AG08395 (cell line): ENCODE measurements around the gene NDUFC2.
"Not testable (repeated sequence)": the region's sequence is repeated elsewhere in the genome, so short reads cannot be mapped to it uniquely, and the experiment has no call there.

Experiments used
- DNase-seq: peaks from one replicate; pipeline ENCODE4 v3.0.0; 2012; ENCODE audit warnings: mixed read lengths, low spot score

The NDUFC2 gene

DNA sequence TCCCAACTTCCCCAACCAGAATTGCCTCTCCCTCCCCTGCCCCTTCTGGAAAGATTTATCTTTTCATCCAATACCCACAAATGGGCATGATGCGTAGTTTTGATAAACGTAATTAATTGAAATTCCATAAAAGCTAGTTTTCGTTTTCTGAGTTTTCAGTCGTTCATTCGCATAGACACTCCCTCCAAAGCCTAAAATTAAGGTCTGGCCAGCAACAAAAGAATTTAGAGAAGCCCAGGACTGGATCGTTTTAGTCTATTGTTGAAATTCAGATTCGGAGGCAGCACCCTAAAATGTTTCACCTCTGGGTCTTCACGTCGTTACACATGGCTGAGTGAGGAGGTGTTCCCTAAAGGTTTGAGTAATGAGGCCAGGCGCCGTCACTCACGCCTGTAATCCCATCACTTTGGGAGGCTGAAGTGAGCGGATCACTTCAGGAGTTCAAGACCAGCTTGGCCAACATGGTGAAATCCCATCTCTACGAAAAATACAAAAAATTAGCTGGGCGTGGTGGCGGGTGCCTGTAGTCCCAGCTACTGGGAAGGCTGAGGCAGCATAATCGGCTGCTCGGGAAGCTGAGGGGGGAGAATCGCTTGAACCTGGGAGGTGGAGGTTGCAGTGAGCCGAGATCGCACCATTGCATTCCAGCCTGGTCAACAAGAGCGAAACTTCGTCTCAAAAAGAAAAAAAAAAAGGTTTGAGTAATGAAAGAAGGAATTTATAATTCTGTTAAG lies 589 bp upstream of the NDUFC2 start:
- DNase-seq, result no peak

DNA sequence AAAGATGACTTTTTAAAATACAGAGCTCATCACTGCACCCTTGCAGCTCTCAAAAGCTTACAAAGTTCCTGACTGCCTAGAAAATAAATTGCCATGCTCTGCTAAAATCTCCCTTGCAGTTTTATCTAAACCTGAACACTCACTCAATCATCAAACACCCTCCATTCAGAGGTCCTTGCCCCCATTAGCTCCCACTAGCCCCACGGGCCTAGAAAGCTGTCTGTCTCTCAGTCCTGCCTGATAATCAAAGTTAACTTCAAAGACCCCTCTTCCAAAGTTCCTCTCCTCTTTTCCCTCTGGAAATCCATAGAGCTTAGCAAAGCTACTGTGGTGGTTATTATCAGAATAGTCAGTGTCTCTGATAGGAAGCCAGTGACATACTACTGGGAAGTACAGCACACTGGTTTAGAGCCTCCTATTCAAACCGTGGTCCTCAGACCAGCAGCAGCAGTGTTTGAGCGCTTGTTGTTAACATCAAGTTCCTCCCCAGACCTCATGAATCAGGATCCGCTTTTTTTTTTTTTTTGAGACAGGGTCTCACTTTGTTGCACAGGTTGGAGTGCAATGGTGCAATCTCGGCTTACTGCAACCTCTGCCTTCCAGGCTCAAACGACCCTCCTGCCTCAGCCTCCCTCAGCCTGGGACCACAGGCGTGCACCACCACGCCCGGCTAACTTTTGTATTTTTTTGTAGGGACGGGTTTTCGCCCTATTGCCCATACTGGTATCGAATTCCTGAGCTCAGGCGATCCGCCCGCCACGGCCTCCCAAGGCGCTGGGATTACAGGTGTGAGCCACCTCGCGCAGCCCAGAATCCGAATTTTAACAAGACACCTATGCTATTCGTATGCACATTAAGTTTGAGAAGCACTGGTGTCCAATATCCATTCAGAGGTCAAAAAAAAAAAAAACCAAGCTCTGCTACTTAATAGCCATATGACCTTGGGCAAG lies 1.2 kb downstream of the NDUFC2 start:
- no peak for DNase-seq

DNA sequence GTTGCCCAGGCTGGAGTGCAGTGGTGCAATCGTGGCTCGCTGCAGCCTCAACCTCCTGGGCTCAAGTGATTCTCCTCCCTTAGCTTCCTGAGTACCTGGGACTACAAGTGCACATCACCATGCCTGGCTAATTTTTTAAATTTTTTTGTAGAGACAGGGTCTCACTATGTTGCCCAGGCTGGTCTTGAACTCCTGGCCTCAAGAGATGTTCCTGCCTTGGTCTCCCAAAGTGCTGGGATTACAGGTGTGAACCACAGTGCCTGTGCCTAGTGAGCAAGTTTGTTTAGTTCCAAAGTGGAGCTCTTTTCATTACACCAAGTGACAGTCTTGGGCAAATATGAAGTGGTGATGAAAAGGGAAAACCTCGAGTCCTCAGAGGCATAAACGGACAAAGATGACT lies 2.1 kb downstream of the NDUFC2 start:
- DNase-seq, result not testable (repeated sequence)

DNA sequence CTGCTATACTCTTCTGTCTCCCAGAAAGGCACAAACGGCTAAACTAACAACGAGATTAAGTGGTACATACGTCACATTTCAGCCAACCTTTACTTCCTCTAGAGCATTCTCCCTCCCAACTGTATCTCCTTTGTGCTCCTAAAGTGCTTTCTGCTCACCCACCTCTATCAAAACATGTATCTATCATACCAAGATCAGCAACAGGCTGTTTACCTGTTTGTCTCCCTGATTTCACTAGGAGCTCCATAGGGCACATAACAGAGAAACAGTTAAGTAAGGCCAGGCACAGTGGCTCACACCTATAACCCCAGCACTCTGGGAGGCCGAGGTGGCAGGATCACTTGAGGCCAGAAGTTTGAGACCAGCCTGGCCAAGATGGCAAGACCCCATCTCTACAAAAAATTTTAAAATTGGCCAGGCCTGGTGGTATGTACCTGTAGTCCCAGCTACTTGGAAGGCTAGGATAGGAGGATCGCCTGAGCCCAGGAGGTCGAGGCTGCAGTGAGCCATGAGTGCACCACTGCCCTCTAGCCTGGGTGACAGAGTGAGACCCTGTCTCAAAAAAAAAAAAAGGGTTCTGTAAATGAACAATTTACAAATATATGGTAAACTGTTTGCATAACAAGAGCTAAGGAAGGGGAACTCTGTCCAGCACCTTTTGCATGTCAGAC lies 2.8 kb downstream of the NDUFC2 start:
- no peak for DNase-seq

DNA sequence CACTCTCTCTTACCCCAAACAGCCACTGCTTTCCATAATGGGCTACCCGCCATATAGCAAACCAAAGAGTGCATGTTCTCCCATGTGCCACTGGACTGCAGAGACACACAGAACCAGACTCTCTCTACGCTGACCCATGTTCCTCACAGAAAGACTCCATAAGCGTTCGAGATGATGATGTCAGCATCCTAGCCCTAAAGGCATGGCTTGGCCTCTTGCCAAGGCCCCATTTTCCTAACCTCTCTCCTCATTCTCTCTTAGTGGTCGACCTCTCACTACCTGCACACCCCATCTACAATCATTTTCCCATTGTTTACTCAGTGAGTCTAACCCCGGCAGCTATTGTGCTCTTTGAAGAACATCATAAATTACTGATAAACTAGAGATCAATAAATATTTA lies 4.9 kb downstream of the NDUFC2 start:
- no peak for DNase-seq

DNA sequence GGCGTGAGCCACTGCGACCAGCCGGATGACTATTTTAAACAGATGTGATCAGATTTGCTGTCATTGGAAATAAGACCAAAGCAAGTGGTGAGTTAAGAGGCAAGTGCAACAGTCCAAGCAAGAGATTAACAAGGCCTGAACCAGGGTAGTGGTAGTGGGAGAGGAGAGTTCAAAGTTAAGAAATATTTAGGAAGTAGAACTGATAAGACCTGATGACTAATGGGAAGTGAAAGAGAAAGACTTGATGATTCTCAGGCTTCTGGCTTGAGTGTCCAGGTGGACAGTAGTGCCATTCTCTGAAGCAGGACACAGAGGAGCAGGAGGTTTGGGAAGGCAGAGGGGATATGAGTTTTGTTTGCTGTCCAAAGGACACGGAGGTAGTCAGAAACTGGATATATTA lies 7.2 kb downstream of the NDUFC2 start:
- no peak for DNase-seq

DNA sequence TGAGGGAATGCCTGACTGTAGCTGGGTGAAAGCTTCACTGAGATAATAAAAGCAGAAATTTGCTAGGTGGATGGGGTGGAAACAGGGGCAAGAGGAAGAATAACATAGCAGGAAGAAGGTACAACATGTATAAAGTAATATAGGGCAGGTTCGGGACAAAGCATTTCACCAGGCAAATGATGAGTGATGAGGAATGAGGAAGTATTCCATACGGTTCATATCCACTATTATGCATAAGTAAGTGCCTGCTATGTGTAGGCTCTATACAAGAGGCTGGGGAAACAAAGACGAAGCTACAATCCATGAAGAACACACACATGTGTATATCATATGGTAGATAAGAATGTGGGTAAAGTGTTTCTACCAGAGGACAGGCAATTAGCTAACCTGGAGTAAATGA lies 7.9 kb downstream of the NDUFC2 start:
- no peak for DNase-seq

DNA sequence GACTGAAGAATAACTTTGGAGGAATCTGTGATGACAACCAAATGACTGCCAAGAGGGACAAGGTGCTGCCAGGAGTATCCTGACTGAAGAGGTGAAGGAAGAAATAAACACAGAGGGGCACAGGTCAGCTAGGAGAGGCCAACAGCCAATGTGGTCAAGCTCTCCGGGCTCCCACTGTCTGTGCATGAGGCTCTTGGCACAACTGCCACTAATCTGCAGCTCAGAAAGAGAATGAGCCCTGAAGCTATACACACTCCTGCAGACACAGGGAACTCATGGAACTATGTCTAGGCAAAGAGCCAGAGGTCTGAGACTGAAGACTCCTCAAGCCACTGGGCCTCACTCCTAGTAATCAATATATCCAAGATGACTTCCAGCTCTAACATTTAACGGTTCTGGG lies 9.0 kb downstream of the NDUFC2 start:
- DNase-seq, result no peak

DNA sequence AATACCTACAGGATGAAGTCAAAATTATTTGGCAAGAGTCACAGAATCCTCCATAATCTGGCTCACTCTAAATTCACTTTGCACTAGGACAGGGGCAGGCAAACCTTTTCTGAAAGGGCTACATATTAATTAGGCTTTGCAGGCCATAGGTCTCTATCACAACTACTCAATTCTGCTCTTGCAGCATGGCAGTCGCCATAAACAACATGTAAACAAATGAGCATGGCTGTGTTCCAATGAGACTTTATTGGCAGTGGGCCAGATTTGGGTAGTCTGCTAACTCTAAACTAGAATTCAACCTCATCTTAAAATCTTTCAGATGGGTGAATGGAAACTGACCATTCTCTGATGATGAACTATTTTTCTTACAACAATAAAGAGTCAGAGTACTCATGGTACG lies 10.2 kb downstream of the NDUFC2 start:
- DNase-seq, result no peak

DNA sequence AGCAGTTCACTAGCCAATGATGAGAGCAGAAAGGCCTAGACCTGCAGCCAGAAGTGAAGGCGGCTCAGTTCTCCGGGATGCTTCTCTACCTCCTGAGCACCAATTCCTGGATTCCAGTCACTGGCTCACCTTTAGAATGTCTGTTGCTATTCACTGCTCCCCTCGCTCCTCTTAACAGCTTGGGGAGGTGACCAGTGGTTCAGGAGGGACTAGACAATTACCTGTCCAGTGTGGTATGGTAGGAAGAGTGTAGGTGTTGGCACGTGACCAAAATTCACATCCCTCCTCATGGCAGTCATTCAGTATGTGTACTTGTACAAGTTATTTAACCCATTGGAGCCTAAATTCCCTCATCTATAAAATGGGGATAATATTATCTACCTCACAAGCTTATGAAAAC lies 12.0 kb downstream of the NDUFC2 start:
- DNase-seq, result no peak

DNA sequence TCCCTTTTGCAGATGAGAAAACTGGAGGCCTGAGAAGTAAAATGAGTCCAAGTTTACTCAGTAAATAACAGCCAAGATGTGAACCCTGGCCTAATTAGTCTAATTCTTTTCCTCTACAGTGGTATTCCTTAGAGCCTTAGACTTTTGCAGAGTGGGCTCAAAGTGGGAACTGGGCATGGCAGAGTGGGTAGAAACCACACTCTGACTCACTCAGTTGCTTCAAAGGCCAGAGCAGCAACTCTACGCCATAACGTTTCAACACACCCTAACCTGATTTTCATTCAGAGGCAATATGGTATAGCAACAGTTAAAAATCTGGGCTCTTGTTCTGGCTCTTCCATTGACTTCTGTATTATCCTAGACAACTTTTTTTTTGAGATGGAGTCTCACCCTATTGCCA lies 13.2 kb downstream of the NDUFC2 start:
- DNase-seq, result no peak

DNA sequence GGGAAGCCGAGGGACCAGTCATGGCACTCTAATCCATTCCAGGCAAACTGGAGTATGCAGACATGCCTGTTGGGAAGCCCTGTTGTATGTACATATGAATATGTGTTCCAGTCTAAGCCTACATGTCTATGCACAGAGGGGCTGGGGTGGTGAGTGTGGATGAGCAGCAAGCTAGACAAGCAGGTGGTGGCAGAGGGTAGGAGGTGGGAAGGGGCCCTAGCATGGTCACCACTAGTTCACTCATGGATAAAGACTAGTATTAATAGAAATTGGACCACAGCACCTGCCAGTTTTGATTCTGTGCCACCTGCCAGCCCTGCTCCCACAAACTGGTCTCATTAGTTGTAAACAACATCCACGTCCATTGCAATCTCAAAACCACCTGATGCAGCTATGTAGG lies 14.5 kb downstream of the NDUFC2 start:
- DNase-seq, result no peak

DNA sequence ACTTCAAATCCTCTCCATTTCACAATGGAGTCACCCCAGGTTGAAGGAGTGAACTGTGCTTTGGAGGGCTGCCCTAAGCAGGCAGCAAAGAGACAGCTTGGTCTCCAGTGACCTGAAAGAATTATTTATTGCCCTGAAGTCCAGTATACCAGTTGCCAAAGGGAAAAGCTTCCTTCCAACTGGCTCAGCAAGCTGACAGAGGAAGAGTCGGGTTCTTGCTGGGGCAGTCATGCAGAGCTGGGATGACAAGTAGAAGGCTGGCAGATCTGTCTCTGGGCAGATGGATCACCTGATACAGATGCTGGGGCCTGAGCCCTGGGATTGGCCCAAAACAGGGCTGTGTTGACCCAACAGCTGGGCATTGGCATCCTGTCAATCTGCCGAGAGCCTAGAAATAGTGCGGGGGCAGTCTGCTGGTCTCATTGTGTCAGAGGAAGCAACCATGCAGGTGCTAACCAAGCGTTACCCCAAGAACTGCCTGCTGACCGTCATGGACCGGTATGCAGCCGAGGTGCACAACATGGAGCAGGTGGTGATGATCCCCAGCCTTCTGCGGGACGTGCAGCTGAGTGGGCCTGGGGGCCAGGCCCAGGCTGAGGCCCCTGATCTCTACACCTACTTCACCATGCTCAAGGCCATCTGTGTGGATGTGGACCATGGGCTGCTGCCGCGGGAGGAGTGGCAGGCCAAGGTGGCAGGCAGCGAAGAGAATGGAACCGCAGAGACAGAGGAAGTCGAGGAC lies 16.1 kb downstream of the NDUFC2 start, which contains the start of gene THRSP:
Gene THRSP (plus strand): TSS at position 422 of the 742 bp plus-strand sequence. CDS start 21 bp downstream, at position 443.
- DNase-seq, result no peak

DNA sequence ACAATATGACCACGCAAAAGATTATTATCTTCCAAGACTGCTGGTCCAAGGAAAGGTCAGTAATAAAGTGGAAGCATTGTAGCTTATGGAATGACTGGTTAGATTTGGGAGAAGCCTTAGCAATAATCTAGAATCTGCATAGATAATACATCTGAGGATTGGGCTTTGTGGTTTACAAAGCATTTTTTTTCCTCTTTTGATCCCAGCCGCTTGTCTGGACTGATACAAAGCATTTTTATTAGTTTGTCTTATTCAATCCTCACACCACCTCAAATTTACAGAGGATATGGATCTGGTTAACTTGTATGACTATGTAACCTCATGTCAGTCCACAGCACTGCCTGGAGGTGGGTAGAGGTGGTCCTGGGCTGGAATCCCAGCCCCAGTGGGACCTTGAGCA lies 17.0 kb downstream of the NDUFC2 start:
- DNase-seq, result no peak

DNA sequence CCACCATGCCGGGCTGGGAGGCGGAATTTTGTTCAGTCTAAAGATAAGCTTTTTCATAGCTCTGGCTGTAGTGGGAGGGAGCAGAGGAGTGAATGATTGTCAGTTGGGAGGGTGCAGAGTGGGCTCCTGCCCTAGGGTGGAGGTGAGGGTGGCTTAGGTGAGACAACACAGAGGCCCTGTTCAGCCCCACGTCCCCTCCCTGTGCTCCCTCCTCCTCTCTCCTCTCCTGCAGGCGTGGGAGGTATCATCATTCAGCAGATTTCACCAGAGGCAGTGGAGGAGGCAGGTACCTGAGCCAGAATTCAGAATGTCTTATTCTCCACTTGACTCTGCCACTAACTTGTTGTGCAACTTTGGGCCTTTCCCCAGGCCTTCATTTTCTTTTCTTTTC lies 17.7 kb downstream of the NDUFC2 start:
- no peak for DNase-seq

DNA sequence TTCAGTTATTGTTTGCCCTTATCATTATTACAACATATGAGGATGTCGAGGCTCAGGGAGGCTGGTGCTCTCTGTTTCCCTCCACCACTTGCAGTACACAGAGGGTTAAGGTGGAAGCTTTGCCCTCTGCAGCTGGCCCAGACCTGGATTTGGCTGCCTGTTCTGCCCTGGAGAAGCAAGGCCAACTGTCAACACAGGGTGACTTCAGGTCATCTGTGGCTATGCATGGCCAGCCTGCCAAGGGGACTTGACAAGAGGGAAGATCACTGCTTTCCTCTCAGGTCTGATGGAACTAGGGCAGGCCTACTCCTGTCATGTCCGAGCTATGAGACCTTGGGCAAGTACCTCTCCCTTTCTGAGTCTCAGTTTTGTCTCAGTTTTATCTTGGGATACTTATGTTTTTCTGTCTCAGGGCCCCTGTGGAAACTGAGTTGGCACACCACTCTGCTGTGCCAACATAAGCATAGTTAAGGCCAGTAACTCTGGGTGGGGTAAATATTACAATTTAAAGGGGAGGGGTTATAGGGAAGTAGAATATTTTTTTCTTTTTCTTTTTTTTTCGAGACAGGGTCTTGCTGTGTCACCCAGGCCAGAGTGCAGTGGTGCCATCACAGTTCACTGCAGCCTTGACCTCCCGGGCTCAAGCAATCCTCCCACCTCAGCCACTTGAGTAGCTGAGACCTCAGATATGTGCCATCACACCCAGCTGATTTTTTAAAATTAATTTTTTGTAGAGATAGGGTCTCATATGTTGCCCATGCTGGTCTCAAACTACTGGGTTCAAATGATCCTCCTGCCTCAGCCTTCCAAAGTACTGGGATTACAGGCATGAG lies 18.4 kb downstream of the NDUFC2 start:
- DNase-seq, result no peak

DNA sequence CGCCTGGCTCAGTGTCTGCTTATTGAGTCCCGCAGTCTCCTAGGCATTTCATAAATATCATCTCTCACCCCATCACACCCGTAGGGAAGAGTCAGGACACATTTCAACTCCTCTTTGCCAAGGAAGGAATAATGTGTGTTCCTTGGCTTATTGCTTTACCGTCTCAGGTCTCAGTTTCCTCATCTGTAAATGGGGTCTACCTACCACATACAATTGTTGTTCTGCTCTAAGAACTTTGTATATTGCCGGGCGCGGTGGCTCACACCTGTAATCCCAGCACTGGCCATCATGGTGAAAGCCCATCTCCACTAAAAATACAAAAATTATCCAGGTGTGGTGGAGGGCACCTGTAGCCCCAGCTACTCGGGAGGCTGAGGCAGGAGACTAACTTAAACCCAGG lies 19.1 kb downstream of the NDUFC2 start:
- DNase-seq, result no peak

DNA sequence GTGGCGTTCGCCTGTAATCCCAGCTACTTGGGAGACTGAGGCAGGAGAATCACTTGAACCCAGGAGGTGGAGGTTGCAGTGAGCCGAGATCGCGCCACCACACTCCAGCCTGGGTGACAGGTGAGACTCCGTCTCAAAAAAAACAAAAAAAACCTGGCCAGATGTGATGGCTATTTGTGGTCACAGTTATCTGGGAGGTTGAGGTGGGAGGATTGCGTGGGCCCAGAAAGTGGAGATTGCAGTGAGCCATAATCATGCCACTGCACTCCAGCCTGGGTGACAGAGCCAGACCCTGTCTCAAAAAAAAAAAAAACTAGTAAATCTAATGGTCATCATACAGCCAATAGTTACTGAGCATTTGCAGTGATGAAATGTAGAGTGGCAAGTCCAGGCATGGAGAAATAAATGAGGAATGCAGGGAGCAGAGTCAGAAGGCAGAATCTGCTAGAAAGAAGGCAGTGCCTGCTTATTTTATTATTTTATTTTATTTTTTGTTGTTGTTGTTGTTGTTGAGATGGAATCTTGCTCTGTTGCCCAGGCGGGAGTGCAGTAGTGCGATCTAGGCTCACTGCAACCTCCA lies 19.8 kb downstream of the NDUFC2 start:
- peak; percentile 2 for DNase-seq

DNA sequence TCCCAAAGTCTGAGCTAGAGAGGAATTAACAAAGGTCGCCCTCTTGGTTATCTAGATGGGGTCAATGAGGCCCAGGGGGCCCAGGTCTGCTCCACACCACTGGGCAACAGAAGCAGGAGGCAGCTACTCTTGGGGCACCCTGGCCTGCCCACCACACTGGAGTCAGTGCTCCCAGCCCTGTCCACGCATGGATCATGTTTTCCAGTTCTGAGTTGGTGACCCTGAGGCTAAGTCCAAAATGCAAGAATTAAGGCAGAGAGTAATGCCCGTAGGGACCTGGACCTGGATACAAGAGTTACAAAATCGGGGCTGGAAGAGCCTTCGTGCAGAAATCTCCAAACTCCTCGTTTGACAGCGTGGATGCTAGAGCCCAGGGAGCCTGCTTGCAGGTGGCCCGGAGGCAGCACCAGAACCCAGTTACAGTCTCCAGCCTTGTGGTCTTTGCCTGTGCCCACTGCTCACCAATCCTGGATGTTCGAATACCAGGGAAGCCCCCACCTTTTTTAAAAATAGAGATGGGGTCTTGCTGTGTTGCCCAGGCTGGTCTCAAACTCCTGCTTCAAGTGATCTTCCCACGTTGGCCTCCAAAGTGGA lies 22.1 kb downstream of the NDUFC2 start:
- no peak for DNase-seq

DNA sequence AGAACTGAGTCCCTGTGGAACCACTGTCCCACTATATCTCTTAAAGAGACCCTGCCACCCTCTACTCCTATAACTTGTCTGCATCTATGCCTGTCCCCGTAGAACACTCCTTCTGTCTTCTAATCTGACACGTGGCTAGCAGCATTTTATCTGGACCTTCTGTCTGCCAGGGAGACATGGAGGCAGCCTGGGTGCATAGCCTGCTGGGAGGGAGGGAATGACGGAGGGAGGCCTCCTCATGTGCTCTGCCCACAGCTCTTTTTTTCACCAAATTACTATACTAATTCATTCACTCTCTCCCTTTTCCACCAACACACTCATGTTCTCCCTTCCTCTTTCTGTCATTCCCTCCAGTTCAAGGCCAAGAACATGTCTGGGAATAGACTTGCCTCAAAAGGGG lies 23.6 kb downstream of the NDUFC2 start:
- DNase-seq, result no peak
